Keratinocyte (primary cell): Measurements from ENCODE around the gene RDH12. TPM values are rescaled to one million over a fixed set of nuclear protein-coding genes. Genes with fewer than 3 reads are reported as not detected.

ENCODE experiments used
- DNase-seq: peaks from one replicate; pipeline ENCODE4 v3.0.0-alpha.2; 2011; ENCODE audit warnings: low read depth, missing footprints, low spot score
- FAIRE-seq: peaks from 2 replicates; lab custom pipeline; 2011; peaks lifted over from hg19 to GRCh38; lab: Jason Lieb, UNC
- H2AFZ ChIP-seq: 2 replicates; pipeline ENCODE4 v1.6.0; 2012; ENCODE audit warnings: low read length, control low read depth, inconsistent platforms; ENCODE audit not compliant: control insufficient read depth
- H3K27ac ChIP-seq: 2 replicates; pipeline ENCODE4 v1.5.1; 2011; ENCODE audit warnings: low read length; ENCODE audit not compliant: control insufficient read depth, insufficient read depth
- H3K27me3 ChIP-seq: 3 replicates; pipeline ENCODE4 v1.6.0; 2011; ENCODE audit warnings: low read length; ENCODE audit not compliant: control insufficient read depth, insufficient read depth; ENCODE audit errors: extremely low read depth
- H3K36me3 ChIP-seq, 2 experiments: 2 replicates in 1 of 2; 3 replicates in 1 of 2; pipeline ENCODE4 v1.5.1; 2011; ENCODE audit warnings: low read length in 2 of 2, mild to moderate bottlenecking in 1 of 2; ENCODE audit not compliant: control insufficient read depth in 2 of 2, insufficient read depth in 2 of 2; ENCODE audit errors: extremely low read depth in 1 of 2
- H3K4me1 ChIP-seq: 3 replicates; pipeline ENCODE4 v1.5.1; 2011; ENCODE audit warnings: low read length; ENCODE audit not compliant: control insufficient read depth, insufficient read depth; ENCODE audit errors: extremely low read depth
- H3K4me2 ChIP-seq: 3 replicates; pipeline ENCODE4 v1.6.0; 2011; ENCODE audit warnings: low read depth, low read length; ENCODE audit not compliant: control insufficient read depth, insufficient read depth; ENCODE audit errors: extremely low read depth
- H3K4me3 ChIP-seq, 3 experiments: fragments of 200-600 bp in 1 of 3; sonication (generic) in 1 of 3; 2 replicates in 2 of 3; 3 replicates in 1 of 3; pipeline ENCODE4 v1.5.1; 2011 to 2016; ENCODE audit warnings: low read length in 3 of 3, mild to moderate bottlenecking in 3 of 3, control low read depth in 2 of 3, inconsistent platforms in 1 of 3, low read depth in 1 of 3, mixed read lengths in 1 of 3, mixed run types in 1 of 3, moderate library complexity in 1 of 3; ENCODE audit not compliant: control insufficient read depth in 2 of 3, insufficient read depth in 2 of 3; ENCODE audit errors: extremely low read depth in 1 of 3
- H3K79me2 ChIP-seq: 2 replicates; pipeline ENCODE4 v1.6.0; 2012; ENCODE audit warnings: low read length; ENCODE audit not compliant: control insufficient read depth, insufficient read depth
- H3K9ac ChIP-seq: 3 replicates; pipeline ENCODE4 v1.6.0; 2011; ENCODE audit warnings: low read length; ENCODE audit not compliant: control insufficient read depth, insufficient read depth; ENCODE audit errors: extremely low read depth
- H3K9me1 ChIP-seq: 3 replicates; pipeline ENCODE4 v1.6.0; 2011; ENCODE audit warnings: low read length; ENCODE audit not compliant: control insufficient read depth, insufficient read depth; ENCODE audit errors: extremely low read depth
- H3K9me3 ChIP-seq: 2 replicates; pipeline ENCODE4 v1.5.1; 2012; ENCODE audit warnings: low read depth, low read length; ENCODE audit not compliant: control insufficient read depth
- H4K20me1 ChIP-seq: 3 replicates; pipeline ENCODE4 v1.6.0; 2011; ENCODE audit warnings: low read length; ENCODE audit not compliant: control insufficient read depth, insufficient read depth; ENCODE audit errors: extremely low read depth
- EZH2 ChIP-seq: IDR thresholded peaks from one replicate; pipeline ENCODE4 v1.6.1; 2012; ENCODE audit warnings: inconsistent platforms, mild to moderate bottlenecking, low read length, moderate library complexity
- dilution Hi-C: fragments of 300-500 bp; cut with MboI; formaldehyde crosslinking; loops from one replicate; pipeline ENCODE4 v1.7.0; 2020; ENCODE audit warnings: low sequenced_read_pairs; ENCODE audit not compliant: extremely low pct_ligation_motif_present
- polyA plus RNA-seq, 5 experiments: library from polyadenylated mRNA; depleted of rRNA in 3 of 5; stranded (reverse) in 3 of 5; stranded (forward) in 1 of 5; unstranded in 1 of 5; fragments of >200 nt; gene quantifications; 1 replicate in 1 of 5; 2 replicates in 3 of 5; 3 replicates in 1 of 5; pipeline versions ENCODE4 v1.2.1 to v1.2.3, GENCODE V29; 2011 to 2012; ENCODE audit warnings: missing spikeins in 2 of 5, low read depth in 1 of 5, low replicate concordance in 1 of 5
- TF ChIP-seq, protein P1 (sequence below), 3 experiments: IDR thresholded peaks in 1 of 3; conservative IDR thresholded peaks in 1 of 3; optimal IDR thresholded peaks in 1 of 3; 2 replicates in 2 of 3; 3 replicates in 1 of 3; pipeline versions ENCODE3 to v1.5.1; 2011; ENCODE audit warnings: low read length in 3 of 3, mild to moderate bottlenecking in 3 of 3, moderate library complexity in 2 of 3, control low read depth in 1 of 3, inconsistent platforms in 1 of 3; ENCODE audit not compliant: insufficient read depth in 2 of 3; ENCODE audit errors: extremely low read depth in 1 of 3

RDH12 gene
- polyA plus RNA-seq, 1 donor (not counting 4 experiments of a cell fraction or from before 2014, with no cell fraction given): 0.98 TPM

- H3K4me3 ChIP-seq: no peak overlapping the region
- H3K4me1 ChIP-seq: no peaks in the 10 kb centered on the region
- H2AFZ ChIP-seq: no peak overlapping the region
- DNase-seq: no peak
- H3K9ac ChIP-seq: no peak overlapping the region
- no peaks in the 10 kb centered on the region for H3K9me3 ChIP-seq
- H4K20me1 ChIP-seq: no peaks in the 10 kb centered on the region
- H3K4me2 ChIP-seq: no peak overlapping the region
- H3K9me1 ChIP-seq: no peaks in the 10 kb centered on the region
- TF ChIP-seq EZH2: no peak
- TF ChIP-seq, protein P1, sequence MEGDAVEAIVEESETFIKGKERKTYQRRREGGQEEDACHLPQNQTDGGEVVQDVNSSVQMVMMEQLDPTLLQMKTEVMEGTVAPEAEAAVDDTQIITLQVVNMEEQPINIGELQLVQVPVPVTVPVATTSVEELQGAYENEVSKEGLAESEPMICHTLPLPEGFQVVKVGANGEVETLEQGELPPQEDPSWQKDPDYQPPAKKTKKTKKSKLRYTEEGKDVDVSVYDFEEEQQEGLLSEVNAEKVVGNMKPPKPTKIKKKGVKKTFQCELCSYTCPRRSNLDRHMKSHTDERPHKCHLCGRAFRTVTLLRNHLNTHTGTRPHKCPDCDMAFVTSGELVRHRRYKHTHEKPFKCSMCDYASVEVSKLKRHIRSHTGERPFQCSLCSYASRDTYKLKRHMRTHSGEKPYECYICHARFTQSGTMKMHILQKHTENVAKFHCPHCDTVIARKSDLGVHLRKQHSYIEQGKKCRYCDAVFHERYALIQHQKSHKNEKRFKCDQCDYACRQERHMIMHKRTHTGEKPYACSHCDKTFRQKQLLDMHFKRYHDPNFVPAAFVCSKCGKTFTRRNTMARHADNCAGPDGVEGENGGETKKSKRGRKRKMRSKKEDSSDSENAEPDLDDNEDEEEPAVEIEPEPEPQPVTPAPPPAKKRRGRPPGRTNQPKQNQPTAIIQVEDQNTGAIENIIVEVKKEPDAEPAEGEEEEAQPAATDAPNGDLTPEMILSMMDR (optimal IDR thresholded peaks at IDR 0.05 in 1 of 3, IDR thresholded peaks at IDR 0.05 in 1 of 3, conservative IDR thresholded peaks at IDR 0.05 in 1 of 3; ENCODE audit: extremely low read depth in 1 of 3, insufficient read depth in 2 of 3, low read length in 3 of 3): no peak
- H3K36me3 ChIP-seq: peaks cover 7 to 16% of the 10 kb centered on the region in 2 experiments
- no peaks in the 10 kb centered on the region for H3K79me2 ChIP-seq
- H3K27me3 ChIP-seq: no peaks in the 10 kb centered on the region
- H3K27ac ChIP-seq: no peak overlapping the region
- dilution Hi-C loops: no loop called here
- FAIRE-seq: no peak
Observed at GRCh38 chr14:67746927-67747326, 45.2 kb downstream of the RDH12 start.

DNA sequence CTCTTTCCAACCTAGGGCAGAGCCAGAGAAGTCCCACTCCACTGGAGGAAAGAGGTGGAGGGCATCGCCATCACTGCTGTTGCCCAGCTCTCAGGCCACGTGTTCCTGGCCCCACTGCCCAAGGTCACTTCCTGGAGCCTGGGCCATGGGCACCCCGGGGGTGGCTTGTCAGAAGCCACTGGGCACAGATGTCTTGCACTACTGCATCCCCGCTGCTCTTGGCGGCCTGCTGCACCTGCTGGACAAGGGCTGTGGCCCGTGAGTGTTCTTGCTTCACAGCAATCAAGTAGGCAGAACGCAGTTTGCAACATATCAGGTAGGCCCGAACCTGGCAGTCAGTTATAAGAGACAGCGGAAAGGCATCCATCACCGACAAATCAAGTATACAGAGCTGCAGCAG lies 46.6 kb downstream of the RDH12 start:
- dilution Hi-C loops: no loop called here
- H4K20me1 ChIP-seq: no peaks in the 10 kb centered on the region
- H3K4me1 ChIP-seq: no peaks in the 10 kb centered on the region
- H3K9me3 ChIP-seq: no peaks in the 10 kb centered on the region
- H3K4me2 ChIP-seq: no peak overlapping the region
- no peak overlapping the region for H3K9ac ChIP-seq
- no peak overlapping the region for H3K4me3 ChIP-seq
- no peaks in the 10 kb centered on the region for H3K9me1 ChIP-seq
- no peaks in the 10 kb centered on the region for H3K27me3 ChIP-seq
- no peak overlapping the region for H3K27ac ChIP-seq
- H2AFZ ChIP-seq: no peak overlapping the region
- TF ChIP-seq, protein P1 (optimal IDR thresholded peaks at IDR 0.05 in 1 of 3, IDR thresholded peaks at IDR 0.05 in 1 of 3, conservative IDR thresholded peaks at IDR 0.05 in 1 of 3; ENCODE audit: extremely low read depth in 1 of 3, insufficient read depth in 2 of 3, low read length in 3 of 3): no peak
- no peak for TF ChIP-seq EZH2
- DNase-seq (no peak), FAIRE-seq (no peak)
- peaks cover 10 to 24% of the 10 kb centered on the region in 2 experiments for H3K36me3 ChIP-seq
- no peaks in the 10 kb centered on the region for H3K79me2 ChIP-seq
